ENCODE results near the gene DUSP12. TPM values are rescaled to one million over a fixed set of nuclear protein-coding genes. Genes with fewer than 3 reads are reported as not detected.

The DUSP12 gene
- total RNA-seq, 1 experiment from 2014 or later: 65.0 TPM

- intact Hi-C loops (cut with micrococcal nuclease): loop anchor here (10.0 kb wide), 1 partner anchor 506 kb away; the partner anchor contains the start of genes APOA2 and TOMM40L
- no peak for TF ChIP-seq CTCF (IDR thresholded peaks at IDR 0.05; ENCODE audit: unreplicated experiment)
- no peaks in the 10 kb centered on the region for H3K27me3 Mint-ChIP-seq (ENCODE audit: insufficient read depth, unreplicated experiment)
- H3K36me3 Mint-ChIP-seq (ENCODE audit: insufficient read depth, unreplicated experiment): no peaks in the 10 kb centered on the region
- peaks cover 43% of the 10 kb centered on the region for H3K4me1 Mint-ChIP-seq (ENCODE audit: insufficient read depth, unreplicated experiment)
- POLR2A ChIA-PET: interaction anchor here (0.8 kb wide), 1 partner anchor 27 kb away, joined by 4 read pairs; no protein-coding TSS in a partner anchor
- BruUV-seq (replicated peaks): no TSS peak
- no peak overlapping the region for H3K27ac Mint-ChIP-seq (ENCODE audit: low read depth, unreplicated experiment)
- CTCF ChIA-PET: interaction anchor here (1.2 to 8.6 kb wide), 2 partner anchors 8 to 83 kb away, joined by 3 to 121 read pairs; no protein-coding TSS in a partner anchor
- H3K4me3 Mint-ChIP-seq (ENCODE audit: unreplicated experiment): no peak overlapping the region
- no peak for DNase-seq (ENCODE audit: unreplicated experiment)
- H3K9me3 Mint-ChIP-seq (ENCODE audit: unreplicated experiment): no peaks in the 10 kb centered on the region
Observed at GRCh38 chr1:161731241-161731640, 18.3 kb upstream of the DUSP12 start.

- ChIA-PET POLR2A (interaction anchor here (0.6 to 7.8 kb wide), 7 partner anchors 17 to 486 kb away, joined by 3 to 59 read pairs (median 4); partner anchors contain the start of genes DUSP12 and FCRLA), CTCF (interaction anchor here (0.6 to 8.6 kb wide), 7 partner anchors 7 to 1428 kb away, joined by 3 to 121 read pairs (median 4); partner anchors contain the start of genes DUSP12 and FCRLA)
- BruUV-seq (replicated peaks): no TSS peak
- Mint-ChIP-seq H3K27me3 (ENCODE audit: insufficient read depth, unreplicated experiment) (no peaks in the 10 kb centered on the region), H3K4me1 (ENCODE audit: insufficient read depth, unreplicated experiment) (peaks cover 51% of the 10 kb centered on the region), H3K9me3 (ENCODE audit: unreplicated experiment) (no peaks in the 10 kb centered on the region), H3K27ac (ENCODE audit: low read depth, unreplicated experiment) (no peak overlapping the region), H3K36me3 (ENCODE audit: insufficient read depth, unreplicated experiment) (no peaks in the 10 kb centered on the region), H3K4me3 (ENCODE audit: unreplicated experiment) (no peak overlapping the region)
- DNase-seq (ENCODE audit: unreplicated experiment): no peak
- TF ChIP-seq CTCF (IDR thresholded peaks at IDR 0.05; ENCODE audit: unreplicated experiment): no peak
- intact Hi-C loops (cut with micrococcal nuclease): loop anchor here (10.0 kb wide), 1 partner anchor 507 kb away; the partner anchor contains the start of genes APOA2 and TOMM40L
Observed at GRCh38 chr1:161731981-161732718, 17.4 kb upstream of the DUSP12 start.

GRCh38 chr1:161733526-161733925 lies 16.1 kb upstream of the DUSP12 start:
- Mint-ChIP-seq H3K27me3 (ENCODE audit: insufficient read depth, unreplicated experiment) (no peaks in the 10 kb centered on the region), H3K4me1 (ENCODE audit: insufficient read depth, unreplicated experiment) (peaks cover 44% of the 10 kb centered on the region), H3K36me3 (ENCODE audit: insufficient read depth, unreplicated experiment) (no peaks in the 10 kb centered on the region), H3K4me3 (ENCODE audit: unreplicated experiment) (no peak overlapping the region), H3K9me3 (ENCODE audit: unreplicated experiment) (no peaks in the 10 kb centered on the region), H3K27ac (ENCODE audit: low read depth, unreplicated experiment) (peak overlapping the region; percentile 66)
- intact Hi-C loops (cut with micrococcal nuclease): loop anchor here (10.0 kb wide), 1 partner anchor 509 kb away; the partner anchor contains the start of genes APOA2 and TOMM40L
- no peak for TF ChIP-seq CTCF (IDR thresholded peaks at IDR 0.05; ENCODE audit: unreplicated experiment)
- ChIA-PET POLR2A (interaction anchor here (0.6 to 7.8 kb wide), 7 partner anchors 9 to 193 kb away, joined by 3 to 59 read pairs (median 5); partner anchors contain the start of genes DUSP12 and FCRLA), CTCF (interaction anchor here (0.6 to 8.6 kb wide), 9 partner anchors 6 to 648 kb away, joined by 3 to 121 read pairs (median 3); partner anchors contain the start of genes C1orf226 and DUSP12)
- peak; percentile 90 for DNase-seq (ENCODE audit: unreplicated experiment)
- no TSS peak for BruUV-seq (replicated peaks)

GRCh38 chr1:161735837-161736236 lies 13.7 kb upstream of the DUSP12 start:
- POLR2A ChIA-PET: interaction anchor here (0.7 to 10.3 kb wide), 4 partner anchors 8 to 431 kb away, joined by 3 to 119 read pairs (median 31); partner anchors contain the start of gene DUSP12

More at GRCh38 chr1:161735837-161736236, 13.7 kb upstream of the DUSP12 start:
- BruUV-seq (replicated peaks): TSS peak; percentile 22
- intact Hi-C loops (cut with micrococcal nuclease): loop anchor here (10.0 kb wide), 1 partner anchor 511 kb away; the partner anchor contains the start of genes APOA2 and TOMM40L
- no peaks in the 10 kb centered on the region for H3K27me3 Mint-ChIP-seq (ENCODE audit: insufficient read depth, unreplicated experiment)
- TF ChIP-seq CTCF (IDR thresholded peaks at IDR 0.05; ENCODE audit: unreplicated experiment): no peak
- DNase-seq (ENCODE audit: unreplicated experiment): no peak
- CTCF ChIA-PET: interaction anchor here (0.9 to 10.2 kb wide), 8 partner anchors 7 to 544 kb away, joined by 4 to 121 read pairs (median 6); partner anchors contain the start of genes DUSP12, FCRLA and SDHC
- H3K36me3 Mint-ChIP-seq (ENCODE audit: insufficient read depth, unreplicated experiment): no peaks in the 10 kb centered on the region
- H3K27ac Mint-ChIP-seq (ENCODE audit: low read depth, unreplicated experiment): peak overlapping the region; percentile 87
- H3K9me3 Mint-ChIP-seq (ENCODE audit: unreplicated experiment): no peaks in the 10 kb centered on the region
- peak overlapping the region; percentile 56 for H3K4me3 Mint-ChIP-seq (ENCODE audit: unreplicated experiment)
- H3K4me1 Mint-ChIP-seq (ENCODE audit: insufficient read depth, unreplicated experiment): peaks cover 29% of the 10 kb centered on the region
